HG02840 (cell line): ENCODE results near the gene LYRM4.

ENCODE experiments used
- ATAC-seq: cut with Tn5 transposase; IDR thresholded peaks from one replicate; pipeline ENCODE4 v1.9.1; 2021; ENCODE audit warnings: mild to moderate bottlenecking, moderate library complexity, moderate number of reproducible peaks; ENCODE audit not compliant: unreplicated experiment, low FRiP score

LYRM4 gene

GRCh38 chr6:5206920-5207561, 53.7 kb downstream of the LYRM4 start:
- no peak for ATAC-seq

GRCh38 chr6:5205877-5206850, 54.6 kb downstream of the LYRM4 start:
- ATAC-seq: no peak

- ATAC-seq: no peak
Measured at GRCh38 chr6:5205035-5205507, 55.7 kb downstream of the LYRM4 start.

GRCh38 chr6:5204376-5204775, 56.4 kb downstream of the LYRM4 start:
- ATAC-seq: no peak

- ATAC-seq: no peak
Measured at GRCh38 chr6:5203546-5203945, 57.2 kb downstream of the LYRM4 start.

GRCh38 chr6:5202941-5203340, 57.8 kb downstream of the LYRM4 start:
- ATAC-seq: no peak

GRCh38 chr6:5202206-5202605, 58.5 kb downstream of the LYRM4 start:
- ATAC-seq: no peak

- no peak for ATAC-seq
Measured at GRCh38 chr6:5201271-5201670, 59.5 kb downstream of the LYRM4 start.

GRCh38 chr6:5199702-5200101, 61.0 kb downstream of the LYRM4 start:
- ATAC-seq: no peak

GRCh38 chr6:5199283-5199682, 61.5 kb downstream of the LYRM4 start:
- no peak for ATAC-seq

GRCh38 chr6:5197084-5197483, 63.7 kb downstream of the LYRM4 start:
- ATAC-seq: no peak

- ATAC-seq: no peak
Measured at GRCh38 chr6:5192135-5192794, 68.5 kb downstream of the LYRM4 start.

- ATAC-seq: no peak
Measured at GRCh38 chr6:5191722-5192121, 69.0 kb downstream of the LYRM4 start.

GRCh38 chr6:5191222-5191621, 69.5 kb downstream of the LYRM4 start:
- no peak for ATAC-seq

- no peak for ATAC-seq
Measured at GRCh38 chr6:5190507-5190906, 70.2 kb downstream of the LYRM4 start.

- no peak for ATAC-seq
Measured at GRCh38 chr6:5188646-5189045, 72.1 kb downstream of the LYRM4 start.

- no peak for ATAC-seq
Measured at GRCh38 chr6:5184878-5185277, 75.9 kb downstream of the LYRM4 start.

- ATAC-seq: no peak
Measured at GRCh38 chr6:5184218-5184617, 76.5 kb downstream of the LYRM4 start.

GRCh38 chr6:5181510-5182317, 79.0 kb downstream of the LYRM4 start:
- ATAC-seq: no peak

- no peak for ATAC-seq
Measured at GRCh38 chr6:5180636-5181035, 80.1 kb downstream of the LYRM4 start.
